Stimulated activated CD8-positive, alpha-beta memory T cell treated with anti-CD3 and anti-CD28 coated beads, Interleukin-4, amount 100 ng/mL, for 1 hour (primary cell): ENCODE results near the gene AIRE.
"Not testable (repeated sequence)": the region's sequence is repeated elsewhere in the genome, so short reads cannot be mapped to it uniquely, and the experiment has no call there.

Experiments used
- DNase-seq, 2 donors: peaks; one replicate each; pipeline ENCODE4 v3.0.0-alpha.2; 2020; ENCODE audit warnings: low read depth in 2 of 2, low spot score in 1 of 2

AIRE gene

GRCh38 chr21:44265734-44266270, 19.9 kb upstream of the AIRE start:
- no peak for DNase-seq

GRCh38 chr21:44267655-44268142, 18.0 kb upstream of the AIRE start:
- DNase-seq = no peak

GRCh38 chr21:44269090-44269489, 16.6 kb upstream of the AIRE start:
- no peak for DNase-seq

- DNase-seq = no peak
These were observed 14.0 kb upstream of the AIRE start for GRCh38 chr21:44271558-44272283.

- no peak for DNase-seq
These were observed 13.3 kb upstream of the AIRE start for GRCh38 chr21:44272284-44272858.

GRCh38 chr21:44273046-44273445, 12.6 kb upstream of the AIRE start:
- DNase-seq = no peak

GRCh38 chr21:44275041-44275440, 10.6 kb upstream of the AIRE start:
- DNase-seq = no peak

GRCh38 chr21:44279354-44280260, 6.1 kb upstream of the AIRE start:
- DNase-seq = no peak

GRCh38 chr21:44281801-44282200, 3.9 kb upstream of the AIRE start:
- no peak for DNase-seq

GRCh38 chr21:44282370-44282769, 3.3 kb upstream of the AIRE start:
- DNase-seq = no peak

GRCh38 chr21:44283211-44283785, 2.4 kb upstream of the AIRE start:
- DNase-seq = not testable (repeated sequence)

- no peak for DNase-seq
These were observed 1.7 kb upstream of the AIRE start for GRCh38 chr21:44283948-44284347.

GRCh38 chr21:44286086-44286715, 525 bp downstream of the AIRE start:
- DNase-seq = no peak

- no peak for DNase-seq
These were observed 1.3 kb downstream of the AIRE start for GRCh38 chr21:44286716-44287632.

GRCh38 chr21:44288251-44289110, 2.8 kb downstream of the AIRE start:
- DNase-seq = no peak

- DNase-seq = no peak
These were observed 3.8 kb downstream of the AIRE start for GRCh38 chr21:44289381-44290010.

GRCh38 chr21:44290327-44291077, 4.8 kb downstream of the AIRE start:
- no peak for DNase-seq
